ENCODE results near the gene ALK. TPM values are rescaled to one million over a fixed set of nuclear protein-coding genes. Genes with fewer than 3 reads are reported as not detected.

The ALK gene
- total and polyA plus RNA-seq, 10 of the 15 experiments (the other 5 are each of a cell fraction or from before 2014, with no cell fraction given), result 0.11 TPM; not detected in 9

DNA sequence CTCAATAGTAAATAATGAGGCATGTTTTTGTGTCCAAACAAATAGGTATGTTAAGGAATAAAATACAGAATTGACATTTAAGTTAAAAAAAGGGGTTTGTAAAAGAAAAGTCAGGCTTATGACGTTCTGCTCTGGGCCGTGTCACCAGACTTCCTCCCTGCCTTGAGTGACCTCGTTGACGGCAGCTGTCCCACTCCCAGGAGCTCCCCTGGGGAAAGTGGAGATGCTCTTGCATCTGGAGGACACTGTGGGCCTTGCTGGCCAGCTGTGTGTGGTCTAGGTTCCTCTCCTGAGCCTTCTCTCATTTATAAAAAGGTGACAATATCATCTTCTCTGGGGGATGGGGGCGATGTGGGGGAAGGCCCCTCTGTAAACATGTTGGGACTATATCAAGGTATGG, 609.9 kb downstream of the ALK start (continued):
- TF ChIP-seq NFYB (IDR thresholded peaks at IDR 0.05; ENCODE audit: insufficient read depth, low read depth, low read length), result no peak

DNA sequence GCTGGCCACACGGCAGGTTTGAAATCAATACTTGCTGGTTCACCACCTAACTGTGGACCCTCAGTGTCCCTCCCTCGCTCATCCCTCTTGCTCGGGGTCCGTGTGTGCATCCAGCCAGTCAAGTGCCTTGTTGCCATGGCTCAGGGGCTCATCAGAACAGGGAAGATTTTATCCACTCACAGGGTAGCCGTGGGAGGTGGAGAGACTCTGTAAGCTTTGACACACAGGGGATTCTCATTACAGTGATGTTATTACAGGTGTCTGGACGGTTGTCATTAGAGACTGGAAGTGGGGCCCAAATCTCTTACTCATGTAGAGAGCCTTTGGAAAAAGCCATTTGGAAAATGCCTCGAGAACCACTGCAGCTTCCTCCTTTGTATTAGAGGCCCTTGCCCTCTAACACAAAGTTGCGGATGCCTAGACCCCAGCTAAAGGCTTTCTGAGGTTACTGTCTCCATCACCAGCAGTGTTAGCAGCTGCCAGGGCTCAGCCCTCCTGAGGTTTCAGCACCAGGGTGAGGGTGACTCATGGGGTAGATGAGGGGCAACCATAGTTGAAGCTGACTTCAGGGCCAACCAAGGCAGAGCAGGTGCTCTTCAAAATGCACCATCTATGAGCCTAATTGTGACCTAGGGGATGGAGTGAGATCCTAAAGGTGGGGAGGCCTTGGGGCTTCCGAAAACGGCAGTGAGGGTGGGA, 610.6 kb downstream of the ALK start:
- ChIA-PET CTCF (interaction anchor here (1.6 to 3.2 kb wide), 5 partner anchors 13 to 762 kb away, joined by 4 to 26 read pairs (median 8); no protein-coding TSS in a partner anchor), SMC1A (ENCODE audit: uncharacterized antibody, unreplicated experiment) (interaction anchor here (0.8 kb wide), 1 partner anchor 289 kb away, joined by 3 read pairs; no protein-coding TSS in a partner anchor), POLR2A (no interaction called here), RAD21 (ENCODE audit: unreplicated experiment) (interaction anchor here (1.3 kb wide), 1 partner anchor 530 kb away, joined by 3 read pairs; no protein-coding TSS in a partner anchor)
- ATAC-seq, result no peak
- H3K79me2 ChIP-seq (ENCODE audit: control insufficient read depth, insufficient read depth, low read length), result no peaks in the 10 kb centered on the region
- H3K36me3 ChIP-seq (ENCODE audit: control insufficient read depth in 2 of 2, insufficient read depth in 2 of 2, low read length in 1 of 2), result no peaks in the 10 kb centered on the region
- no peak overlapping the region for H3K9ac ChIP-seq (ENCODE audit: control insufficient read depth, insufficient read depth, low read length)
- H3K27me3 ChIP-seq (replicated peaks in 1 of 2; ENCODE audit: control insufficient read depth in 2 of 2, insufficient read depth in 2 of 2, low read length in 1 of 2), result no peaks in the 10 kb centered on the region
- no peak for FAIRE-seq
- no peak overlapping the region for H3K27ac ChIP-seq (ENCODE audit: control insufficient read depth, insufficient read depth)
- in situ Hi-C loops (cut with MboI) (no loop called here), intact Hi-C loops (cut with micrococcal nuclease; ENCODE audit: unreplicated experiment) (loop anchor here (10.0 kb wide), 2 partner anchors 274 to 414 kb away; no protein-coding TSS in a partner anchor)
- peaks cover 28% of the 10 kb centered on the region for H3K4me1 ChIP-seq (ENCODE audit: control insufficient read depth, insufficient read depth, low read length)
- no peaks in the 10 kb centered on the region for H3K9me3 ChIP-seq (replicated peaks; ENCODE audit: control insufficient read depth, insufficient read depth, low read length)
- DNase-seq (ENCODE audit: low read depth, low spot score), result no peak
- no peak overlapping the region for H2AFZ ChIP-seq (ENCODE audit: control insufficient read depth, low read depth, low read length)
- H4K20me1 ChIP-seq (ENCODE audit: control insufficient read depth, insufficient read depth), result no peaks in the 10 kb centered on the region
- H3K4me3 ChIP-seq, result no peak overlapping the region
- WGBS (ENCODE audit: insufficient coverage, insufficient replicate concordance, low lambda C conversion rate, missing lambda C conversion rate), result 42% methylated on average over 10 of the region's 10 CpGs
- no TSS peak for BruUV-seq (replicated peaks)
- H3K4me2 ChIP-seq (ENCODE audit: control insufficient read depth, insufficient read depth), result no peak overlapping the region
- TF ChIP-seq, protein P1, sequence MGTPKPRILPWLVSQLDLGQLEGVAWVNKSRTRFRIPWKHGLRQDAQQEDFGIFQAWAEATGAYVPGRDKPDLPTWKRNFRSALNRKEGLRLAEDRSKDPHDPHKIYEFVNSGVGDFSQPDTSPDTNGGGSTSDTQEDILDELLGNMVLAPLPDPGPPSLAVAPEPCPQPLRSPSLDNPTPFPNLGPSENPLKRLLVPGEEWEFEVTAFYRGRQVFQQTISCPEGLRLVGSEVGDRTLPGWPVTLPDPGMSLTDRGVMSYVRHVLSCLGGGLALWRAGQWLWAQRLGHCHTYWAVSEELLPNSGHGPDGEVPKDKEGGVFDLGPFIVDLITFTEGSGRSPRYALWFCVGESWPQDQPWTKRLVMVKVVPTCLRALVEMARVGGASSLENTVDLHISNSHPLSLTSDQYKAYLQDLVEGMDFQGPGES (IDR thresholded peaks at IDR 0.05), result no peak
- TF ChIP-seq CBX5 (IDR thresholded peaks at IDR 0.05; ENCODE audit: low read depth), result no peak
- TF ChIP-seq YBX1 (IDR thresholded peaks at IDR 0.05), result no peak
- no peak for TF ChIP-seq NFXL1 (IDR thresholded peaks at IDR 0.05; ENCODE audit: borderline replicate concordance)
- no peak for TF ChIP-seq SMAD5 (IDR thresholded peaks at IDR 0.05; ENCODE audit: low read depth)
- no peak for TF ChIP-seq NFYB (IDR thresholded peaks at IDR 0.05; ENCODE audit: insufficient read depth, low read depth, low read length)
- TF ChIP-seq NFIC (IDR thresholded peaks at IDR 0.05; ENCODE audit: low read depth, low read length), result no peak
- no peak for TF ChIP-seq POU2F2 (IDR thresholded peaks at IDR 0.05; ENCODE audit: borderline replicate concordance, low read depth, low read length)
- TF ChIP-seq, protein P2, sequence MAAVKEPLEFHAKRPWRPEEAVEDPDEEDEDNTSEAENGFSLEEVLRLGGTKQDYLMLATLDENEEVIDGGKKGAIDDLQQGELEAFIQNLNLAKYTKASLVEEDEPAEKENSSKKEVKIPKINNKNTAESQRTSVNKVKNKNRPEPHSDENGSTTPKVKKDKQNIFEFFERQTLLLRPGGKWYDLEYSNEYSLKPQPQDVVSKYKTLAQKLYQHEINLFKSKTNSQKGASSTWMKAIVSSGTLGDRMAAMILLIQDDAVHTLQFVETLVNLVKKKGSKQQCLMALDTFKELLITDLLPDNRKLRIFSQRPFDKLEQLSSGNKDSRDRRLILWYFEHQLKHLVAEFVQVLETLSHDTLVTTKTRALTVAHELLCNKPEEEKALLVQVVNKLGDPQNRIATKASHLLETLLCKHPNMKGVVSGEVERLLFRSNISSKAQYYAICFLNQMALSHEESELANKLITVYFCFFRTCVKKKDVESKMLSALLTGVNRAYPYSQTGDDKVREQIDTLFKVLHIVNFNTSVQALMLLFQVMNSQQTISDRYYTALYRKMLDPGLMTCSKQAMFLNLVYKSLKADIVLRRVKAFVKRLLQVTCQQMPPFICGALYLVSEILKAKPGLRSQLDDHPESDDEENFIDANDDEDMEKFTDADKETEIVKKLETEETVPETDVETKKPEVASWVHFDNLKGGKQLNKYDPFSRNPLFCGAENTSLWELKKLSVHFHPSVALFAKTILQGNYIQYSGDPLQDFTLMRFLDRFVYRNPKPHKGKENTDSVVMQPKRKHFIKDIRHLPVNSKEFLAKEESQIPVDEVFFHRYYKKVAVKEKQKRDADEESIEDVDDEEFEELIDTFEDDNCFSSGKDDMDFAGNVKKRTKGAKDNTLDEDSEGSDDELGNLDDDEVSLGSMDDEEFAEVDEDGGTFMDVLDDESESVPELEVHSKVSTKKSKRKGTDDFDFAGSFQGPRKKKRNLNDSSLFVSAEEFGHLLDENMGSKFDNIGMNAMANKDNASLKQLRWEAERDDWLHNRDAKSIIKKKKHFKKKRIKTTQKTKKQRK (IDR thresholded peaks at IDR 0.05; ENCODE audit: low read depth, low read length), result no peak
- no peak for TF ChIP-seq TBL1XR1 (IDR thresholded peaks at IDR 0.05; ENCODE audit: low read depth, low read length)
- TF ChIP-seq CBX3 (IDR thresholded peaks at IDR 0.05; ENCODE audit: borderline replicate concordance, low read depth), result no peak
- TF ChIP-seq, protein P3, sequence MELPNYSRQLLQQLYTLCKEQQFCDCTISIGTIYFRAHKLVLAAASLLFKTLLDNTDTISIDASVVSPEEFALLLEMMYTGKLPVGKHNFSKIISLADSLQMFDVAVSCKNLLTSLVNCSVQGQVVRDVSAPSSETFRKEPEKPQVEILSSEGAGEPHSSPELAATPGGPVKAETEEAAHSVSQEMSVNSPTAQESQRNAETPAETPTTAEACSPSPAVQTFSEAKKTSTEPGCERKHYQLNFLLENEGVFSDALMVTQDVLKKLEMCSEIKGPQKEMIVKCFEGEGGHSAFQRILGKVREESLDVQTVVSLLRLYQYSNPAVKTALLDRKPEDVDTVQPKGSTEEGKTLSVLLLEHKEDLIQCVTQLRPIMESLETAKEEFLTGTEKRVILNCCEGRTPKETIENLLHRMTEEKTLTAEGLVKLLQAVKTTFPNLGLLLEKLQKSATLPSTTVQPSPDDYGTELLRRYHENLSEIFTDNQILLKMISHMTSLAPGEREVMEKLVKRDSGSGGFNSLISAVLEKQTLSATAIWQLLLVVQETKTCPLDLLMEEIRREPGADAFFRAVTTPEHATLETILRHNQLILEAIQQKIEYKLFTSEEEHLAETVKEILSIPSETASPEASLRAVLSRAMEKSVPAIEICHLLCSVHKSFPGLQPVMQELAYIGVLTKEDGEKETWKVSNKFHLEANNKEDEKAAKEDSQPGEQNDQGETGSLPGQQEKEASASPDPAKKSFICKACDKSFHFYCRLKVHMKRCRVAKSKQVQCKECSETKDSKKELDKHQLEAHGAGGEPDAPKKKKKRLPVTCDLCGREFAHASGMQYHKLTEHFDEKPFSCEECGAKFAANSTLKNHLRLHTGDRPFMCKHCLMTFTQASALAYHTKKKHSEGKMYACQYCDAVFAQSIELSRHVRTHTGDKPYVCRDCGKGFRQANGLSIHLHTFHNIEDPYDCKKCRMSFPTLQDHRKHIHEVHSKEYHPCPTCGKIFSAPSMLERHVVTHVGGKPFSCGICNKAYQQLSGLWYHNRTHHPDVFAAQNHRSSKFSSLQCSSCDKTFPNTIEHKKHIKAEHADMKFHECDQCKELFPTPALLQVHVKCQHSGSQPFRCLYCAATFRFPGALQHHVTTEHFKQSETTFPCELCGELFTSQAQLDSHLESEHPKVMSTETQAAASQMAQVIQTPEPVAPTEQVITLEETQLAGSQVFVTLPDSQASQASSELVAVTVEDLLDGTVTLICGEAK (IDR thresholded peaks at IDR 0.05; ENCODE audit: borderline replicate concordance), result no peak
- TF ChIP-seq NR2F1 (conservative IDR thresholded peaks at IDR 0.05), result no peak
- no peak for TF ChIP-seq ATF7 (IDR thresholded peaks at IDR 0.05; ENCODE audit: low read depth)

Data from GM12878 (cell line).